HG03196 (cell line): ENCODE measurements around the gene FAM131B.
"Not testable (repeated sequence)": the region's sequence is repeated elsewhere in the genome, so short reads cannot be mapped to it uniquely, and the experiment has no call there.

Source experiments
- ATAC-seq: cut with Tn5 transposase; IDR thresholded peaks from one replicate; pipeline ENCODE4 v1.9.1; 2021; ENCODE audit not compliant: unreplicated experiment

The FAM131B gene

GRCh38 chr7:143395187-143396149 is 33.0 kb upstream of the FAM131B start:
- ATAC-seq, result no peak

DNA sequence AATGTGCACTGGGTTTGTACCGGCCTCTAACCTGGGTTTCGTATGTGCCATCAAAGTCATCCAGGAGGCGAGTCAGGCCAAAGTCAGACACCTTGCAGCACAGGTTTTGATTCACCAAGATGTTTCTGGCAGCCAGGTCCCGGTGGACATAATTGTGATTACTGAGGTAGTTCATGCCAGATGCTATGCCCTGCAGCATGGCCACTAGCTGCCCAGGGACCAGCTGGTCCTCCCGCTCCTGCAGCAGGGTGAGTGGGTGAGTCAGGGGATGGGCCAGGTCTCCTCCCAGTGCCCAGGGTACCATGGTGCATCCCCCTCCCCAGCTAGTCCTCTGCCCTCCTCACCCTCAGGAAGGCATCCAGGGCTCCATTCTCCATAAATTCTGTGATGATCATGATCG is 32.3 kb upstream of the FAM131B start:
- ATAC-seq, result no peak

DNA sequence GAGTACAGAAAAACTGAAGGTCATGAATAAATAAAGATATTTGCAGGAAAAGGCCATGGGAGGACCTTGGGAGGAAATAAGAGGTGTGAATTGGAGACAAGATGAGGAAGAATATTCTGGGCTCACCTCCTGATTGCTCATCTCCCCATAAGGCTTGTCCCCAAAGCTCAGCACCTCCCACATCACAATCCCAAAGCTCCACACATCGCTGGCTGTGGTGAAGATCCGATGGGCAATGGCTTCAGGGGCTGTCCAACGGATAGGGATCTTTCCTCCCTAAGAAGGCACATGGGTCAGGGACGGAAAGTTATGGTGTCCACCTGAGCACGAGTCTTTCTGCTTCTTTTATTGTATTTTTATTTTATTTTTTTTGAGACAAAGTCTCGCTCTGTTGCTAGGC is 31.6 kb upstream of the FAM131B start:
- no peak for ATAC-seq

GRCh38 chr7:143393267-143394041 is 30.9 kb upstream of the FAM131B start:
- no peak for ATAC-seq

DNA sequence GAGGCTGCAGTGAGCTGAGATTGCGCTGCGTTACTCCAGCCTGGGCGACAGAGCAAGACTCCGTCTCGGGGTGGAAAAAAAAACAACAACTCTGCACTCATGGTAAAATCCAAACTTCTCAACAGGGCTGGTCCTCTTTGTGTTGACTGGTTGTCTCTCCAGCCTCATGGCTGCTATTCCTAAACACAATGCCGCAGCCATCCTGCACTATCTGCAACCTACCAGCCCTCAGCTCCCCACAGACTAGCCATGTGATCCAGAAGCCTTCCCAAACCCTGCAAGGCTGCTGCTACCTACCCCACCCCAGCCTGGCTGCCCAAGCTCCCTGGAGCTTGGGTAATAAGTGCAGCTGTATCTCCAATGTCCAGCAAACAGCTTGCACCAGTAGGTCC is 30.4 kb upstream of the FAM131B start:
- no peak for ATAC-seq

DNA sequence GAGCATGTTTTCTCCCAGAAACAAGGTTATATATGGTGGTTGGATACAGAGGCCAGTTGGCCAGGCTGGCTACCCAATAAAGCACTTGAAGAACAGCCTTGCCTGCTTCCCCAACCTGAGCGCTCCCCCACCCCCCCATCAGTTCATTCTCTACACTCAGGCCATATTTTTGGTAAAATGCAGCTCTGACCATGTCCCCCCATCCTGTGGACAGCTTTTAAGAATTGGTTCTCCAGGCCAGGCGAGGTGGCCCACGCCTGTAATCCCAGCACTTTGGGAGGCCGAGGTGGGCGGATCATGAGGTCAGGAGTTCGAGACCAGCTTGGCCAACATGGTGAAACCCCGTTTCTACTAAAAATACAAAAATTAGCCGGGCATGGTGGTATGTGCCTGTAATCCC is 29.9 kb upstream of the FAM131B start:
- ATAC-seq, result not testable (repeated sequence)

DNA sequence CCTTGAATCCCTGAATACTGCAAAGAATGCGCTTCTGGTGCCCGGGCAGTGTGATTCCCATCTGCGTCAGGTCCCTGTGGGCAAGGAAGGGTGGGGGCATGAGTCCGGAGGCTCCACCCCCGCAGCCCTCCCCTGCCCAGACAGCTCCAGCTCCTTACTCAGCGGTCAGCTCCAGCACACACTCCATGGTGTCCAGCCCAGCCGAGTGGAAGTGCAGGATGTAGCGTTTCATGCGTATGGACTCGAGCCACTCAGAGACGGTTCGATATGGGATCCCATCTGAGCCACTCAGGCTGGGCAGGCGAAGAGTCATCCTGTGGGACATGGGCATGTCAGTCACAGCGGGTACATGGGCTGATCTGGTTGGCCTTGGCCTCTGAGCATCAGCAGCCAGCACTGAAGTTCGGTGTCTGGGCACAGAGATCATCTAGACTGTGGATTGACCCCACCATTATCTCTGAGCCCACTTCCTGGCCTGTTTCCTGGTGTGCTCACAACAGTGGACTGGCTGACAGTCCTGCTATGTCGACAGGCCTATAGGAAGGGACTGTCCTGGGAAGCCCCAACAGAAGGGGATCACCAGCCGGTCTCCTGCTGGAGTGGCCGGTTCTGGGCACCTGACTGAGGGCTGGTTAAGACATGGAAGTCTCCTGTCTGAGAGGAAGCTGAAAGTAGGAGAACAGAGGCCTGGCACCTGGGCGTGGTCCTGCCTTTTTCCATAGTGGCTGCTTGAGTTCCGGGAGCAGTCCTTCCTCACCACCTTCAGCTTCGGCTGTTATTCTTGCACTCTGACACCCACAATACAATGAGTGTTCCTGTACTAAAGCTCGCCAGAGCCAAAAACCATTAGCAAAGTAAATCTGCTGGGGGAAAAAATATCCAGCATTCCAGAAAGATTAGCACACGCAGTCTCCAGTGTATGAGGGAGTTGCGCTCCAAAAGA is 29.2 kb upstream of the FAM131B start:
- no peak for ATAC-seq

GRCh38 chr7:143390773-143391317 is 28.3 kb upstream of the FAM131B start:
- no peak for ATAC-seq

- ATAC-seq, result no peak
Observed at GRCh38 chr7:143390104-143390772, 27.7 kb upstream of the FAM131B start.

GRCh38 chr7:143389316-143390103 is 27.0 kb upstream of the FAM131B start:
- ATAC-seq, result no peak

GRCh38 chr7:143388491-143389101 is 26.1 kb upstream of the FAM131B start:
- no peak for ATAC-seq

DNA sequence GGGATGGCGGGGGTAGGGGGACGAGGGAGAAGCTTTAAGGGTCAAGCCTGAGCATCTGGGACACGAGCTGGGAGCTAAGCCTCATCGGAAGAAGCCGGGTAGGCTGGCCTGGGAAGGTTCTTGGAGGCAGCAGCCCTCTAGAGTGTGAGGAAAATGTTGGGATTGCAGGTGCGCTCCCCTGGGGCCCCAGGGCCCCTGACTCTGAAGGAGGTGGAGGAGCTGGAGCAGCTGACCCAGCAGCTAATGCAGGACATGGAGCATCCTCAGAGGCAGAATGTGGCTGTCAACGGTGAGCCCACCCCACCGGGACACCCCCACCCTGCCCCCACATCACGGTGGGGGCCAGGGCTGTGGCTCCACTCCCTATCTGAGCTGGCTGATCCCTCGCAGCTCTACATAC is 25.5 kb upstream of the FAM131B start:
- no peak for ATAC-seq

- no peak for ATAC-seq
Observed at GRCh38 chr7:143387156-143387975, 24.9 kb upstream of the FAM131B start.

GRCh38 chr7:143385891-143386781 is 23.6 kb upstream of the FAM131B start:
- no peak for ATAC-seq

GRCh38 chr7:143384661-143385631 is 22.4 kb upstream of the FAM131B start:
- no peak for ATAC-seq

DNA sequence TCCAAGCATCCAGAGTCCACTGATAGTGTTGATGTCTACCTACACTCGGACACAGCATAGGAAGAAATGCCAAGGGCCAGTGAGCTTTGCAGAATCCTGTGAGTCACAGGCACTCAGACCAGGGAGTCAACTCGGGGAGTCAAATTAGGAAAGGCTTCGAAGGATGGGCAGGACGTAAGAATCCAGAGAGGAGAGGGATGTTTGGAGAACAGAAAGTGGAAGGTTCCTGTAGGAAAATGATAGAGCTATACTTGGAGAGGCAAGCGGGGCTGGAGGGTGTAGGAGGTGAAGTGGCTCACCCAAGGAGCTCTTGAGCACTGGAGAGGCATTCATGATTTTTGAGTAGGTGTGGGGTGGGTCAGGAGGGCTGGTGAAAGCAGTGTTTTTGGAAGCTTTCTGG is 21.6 kb upstream of the FAM131B start:
- ATAC-seq, result no peak
